ENCODE measurements around the gene ZNF536.
"Not testable (repeated sequence)": the region's sequence is repeated elsewhere in the genome, so short reads cannot be mapped to it uniquely, and the experiment has no call there.

DNA sequence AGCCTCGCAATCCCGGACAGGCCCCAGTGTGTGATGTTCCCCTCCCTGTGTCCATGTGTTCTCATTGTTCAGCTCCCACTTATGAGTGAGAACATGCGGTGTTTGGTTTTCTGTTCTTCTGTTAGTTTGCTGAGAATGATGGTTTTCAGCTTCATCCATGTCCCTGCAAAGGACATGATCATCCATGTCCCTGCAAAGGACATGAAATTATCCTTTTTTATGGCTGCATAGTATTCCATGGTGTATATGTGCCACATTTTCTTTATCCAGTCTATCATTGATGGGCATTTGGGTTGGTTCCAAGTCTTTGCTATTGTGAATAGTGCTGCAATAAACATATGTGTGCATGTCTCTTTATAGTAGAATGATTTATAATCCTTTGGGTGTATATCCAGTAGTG, 26.4 kb downstream of the ZNF536 start:
- TF ChIP-seq, protein P1, sequence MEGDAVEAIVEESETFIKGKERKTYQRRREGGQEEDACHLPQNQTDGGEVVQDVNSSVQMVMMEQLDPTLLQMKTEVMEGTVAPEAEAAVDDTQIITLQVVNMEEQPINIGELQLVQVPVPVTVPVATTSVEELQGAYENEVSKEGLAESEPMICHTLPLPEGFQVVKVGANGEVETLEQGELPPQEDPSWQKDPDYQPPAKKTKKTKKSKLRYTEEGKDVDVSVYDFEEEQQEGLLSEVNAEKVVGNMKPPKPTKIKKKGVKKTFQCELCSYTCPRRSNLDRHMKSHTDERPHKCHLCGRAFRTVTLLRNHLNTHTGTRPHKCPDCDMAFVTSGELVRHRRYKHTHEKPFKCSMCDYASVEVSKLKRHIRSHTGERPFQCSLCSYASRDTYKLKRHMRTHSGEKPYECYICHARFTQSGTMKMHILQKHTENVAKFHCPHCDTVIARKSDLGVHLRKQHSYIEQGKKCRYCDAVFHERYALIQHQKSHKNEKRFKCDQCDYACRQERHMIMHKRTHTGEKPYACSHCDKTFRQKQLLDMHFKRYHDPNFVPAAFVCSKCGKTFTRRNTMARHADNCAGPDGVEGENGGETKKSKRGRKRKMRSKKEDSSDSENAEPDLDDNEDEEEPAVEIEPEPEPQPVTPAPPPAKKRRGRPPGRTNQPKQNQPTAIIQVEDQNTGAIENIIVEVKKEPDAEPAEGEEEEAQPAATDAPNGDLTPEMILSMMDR (IDR thresholded peaks at IDR 0.05): not testable (repeated sequence)
- not testable (repeated sequence) for TF ChIP-seq ZFX (IDR thresholded peaks at IDR 0.05; ENCODE audit: borderline replicate concordance)
